GM19463 (cell line): ENCODE data around the gene BORCS8.
"Not testable (repeated sequence)": the region's sequence is repeated elsewhere in the genome, so short reads cannot be mapped to it uniquely, and the experiment has no call there.

Experiments used
- ATAC-seq: cut with Tn5 transposase; IDR thresholded peaks from one replicate; pipeline ENCODE4 v1.9.1; 2021; ENCODE audit warnings: mild to moderate bottlenecking, moderate library complexity; ENCODE audit not compliant: unreplicated experiment

The BORCS8 gene

DNA sequence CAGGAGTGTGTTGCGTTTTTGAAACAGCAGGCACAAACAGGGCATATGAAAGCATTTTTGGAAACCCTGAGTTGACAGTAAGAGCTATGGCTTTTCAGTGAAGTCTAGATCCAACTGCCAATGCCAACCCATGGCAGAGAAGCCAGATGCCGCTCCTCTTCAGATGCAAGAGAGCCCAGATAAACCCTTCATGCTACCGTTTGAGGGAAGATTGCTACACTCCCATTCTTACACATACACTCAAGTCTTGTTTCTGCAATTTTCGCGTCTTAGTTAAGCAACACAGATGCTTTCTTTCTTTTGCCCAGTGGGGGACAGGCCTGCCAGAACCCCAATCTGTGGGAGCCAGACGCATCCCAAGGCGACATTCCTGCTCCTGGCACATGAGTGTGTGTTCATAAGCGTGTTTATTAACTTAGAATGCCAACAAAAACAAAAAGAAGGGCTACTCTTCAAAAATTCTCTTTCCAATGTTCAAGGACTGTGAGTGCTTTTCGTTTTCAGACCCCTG, 10.4 kb downstream of the BORCS8 start:
- no peak for ATAC-seq

GRCh38 chr19:19179548-19180441, 12.2 kb downstream of the BORCS8 start:
- ATAC-seq = no peak

DNA sequence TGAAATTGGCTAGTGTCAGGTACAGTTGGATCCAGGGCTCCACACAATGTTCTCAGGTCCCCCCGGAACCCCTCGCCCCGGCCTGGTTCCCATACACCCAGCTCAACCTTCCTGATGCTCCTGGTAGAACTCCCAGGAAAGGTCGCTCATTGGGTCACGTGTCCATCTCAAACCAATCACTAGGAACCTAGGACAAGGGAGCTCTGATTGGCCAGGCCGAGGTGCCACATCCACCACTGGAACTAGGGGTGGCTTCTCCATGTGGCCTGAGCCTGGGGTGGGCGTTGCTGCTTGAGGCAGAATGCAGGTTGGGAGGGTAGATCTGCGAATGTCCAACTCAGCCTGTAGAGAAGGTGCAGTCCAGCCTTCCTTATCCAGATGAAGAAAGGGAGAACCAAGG, 15.0 kb downstream of the BORCS8 start:
- ATAC-seq = no peak

- ATAC-seq = not testable (repeated sequence)
These were observed 18.7 kb downstream of the BORCS8 start for GRCh38 chr19:19173243-19173642.

- no peak for ATAC-seq
These were observed 20.0 kb downstream of the BORCS8 start for GRCh38 chr19:19171821-19172532.

GRCh38 chr19:19170873-19171672, 20.9 kb downstream of the BORCS8 start:
- no peak for ATAC-seq

GRCh38 chr19:19170053-19170872, 21.7 kb downstream of the BORCS8 start, which contains the start of gene MEF2B:
TSS of gene MEF2B (minus strand) at chr19:19170263. CDS start at chr19:19150735, 19,528 bp downstream.
- ATAC-seq = peak; percentile 86

- ATAC-seq = no peak
These were observed 22.5 kb downstream of the BORCS8 start for GRCh38 chr19:19169236-19170052.

- ATAC-seq = no peak
These were observed 24.3 kb downstream of the BORCS8 start for GRCh38 chr19:19167612-19168011.

GRCh38 chr19:19165396-19165795, 26.6 kb downstream of the BORCS8 start:
- no peak for ATAC-seq

- no peak for ATAC-seq
These were observed 29.5 kb downstream of the BORCS8 start for GRCh38 chr19:19162495-19162894.

GRCh38 chr19:19160461-19161035, 31.4 kb downstream of the BORCS8 start:
- no peak for ATAC-seq

DNA sequence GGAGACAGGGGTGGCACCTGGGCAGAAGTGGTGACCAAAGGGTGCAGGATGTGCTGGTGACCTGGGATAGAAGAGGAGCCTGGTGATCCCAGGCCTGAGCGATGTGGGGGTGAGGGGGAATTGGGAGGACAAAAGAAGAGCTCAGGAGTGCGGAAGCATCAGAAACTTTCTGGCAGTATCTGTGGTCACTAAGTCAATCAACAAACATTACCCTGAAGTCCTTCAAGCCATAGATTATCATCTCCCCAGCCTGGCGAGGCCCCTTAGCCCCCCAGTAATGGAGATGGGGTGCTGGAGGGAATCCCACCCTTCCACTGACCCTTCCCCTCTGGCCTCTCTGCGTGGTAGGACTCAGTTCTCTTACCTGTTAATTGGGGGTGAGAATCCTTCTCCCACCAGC, 32.4 kb downstream of the BORCS8 start:
- no peak for ATAC-seq

DNA sequence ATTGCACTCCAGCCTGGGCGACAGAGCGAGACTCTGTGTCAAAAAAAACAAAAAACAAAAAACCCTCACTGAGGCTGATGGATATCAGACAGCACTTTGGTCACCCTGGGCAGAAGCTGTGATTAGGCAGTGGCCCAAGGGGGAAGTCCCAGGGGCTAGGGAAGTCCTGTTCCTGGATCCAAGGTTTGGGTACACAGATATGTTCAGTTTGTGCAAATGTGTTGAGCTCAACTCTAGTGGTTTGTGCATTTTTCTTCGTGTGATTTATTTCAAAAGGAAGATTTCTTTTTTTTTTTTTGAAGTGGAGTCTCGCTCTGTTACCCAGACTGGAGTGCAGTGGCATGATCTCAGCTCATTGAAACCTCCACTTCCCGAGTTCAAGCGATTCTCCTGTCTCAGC, 34.1 kb downstream of the BORCS8 start:
- no peak for ATAC-seq

- ATAC-seq = peak; percentile 78
These were observed 36.3 kb downstream of the BORCS8 start for GRCh38 chr19:19155495-19156219.

- no peak for ATAC-seq
These were observed 37.0 kb downstream of the BORCS8 start for GRCh38 chr19:19154768-19155494.

DNA sequence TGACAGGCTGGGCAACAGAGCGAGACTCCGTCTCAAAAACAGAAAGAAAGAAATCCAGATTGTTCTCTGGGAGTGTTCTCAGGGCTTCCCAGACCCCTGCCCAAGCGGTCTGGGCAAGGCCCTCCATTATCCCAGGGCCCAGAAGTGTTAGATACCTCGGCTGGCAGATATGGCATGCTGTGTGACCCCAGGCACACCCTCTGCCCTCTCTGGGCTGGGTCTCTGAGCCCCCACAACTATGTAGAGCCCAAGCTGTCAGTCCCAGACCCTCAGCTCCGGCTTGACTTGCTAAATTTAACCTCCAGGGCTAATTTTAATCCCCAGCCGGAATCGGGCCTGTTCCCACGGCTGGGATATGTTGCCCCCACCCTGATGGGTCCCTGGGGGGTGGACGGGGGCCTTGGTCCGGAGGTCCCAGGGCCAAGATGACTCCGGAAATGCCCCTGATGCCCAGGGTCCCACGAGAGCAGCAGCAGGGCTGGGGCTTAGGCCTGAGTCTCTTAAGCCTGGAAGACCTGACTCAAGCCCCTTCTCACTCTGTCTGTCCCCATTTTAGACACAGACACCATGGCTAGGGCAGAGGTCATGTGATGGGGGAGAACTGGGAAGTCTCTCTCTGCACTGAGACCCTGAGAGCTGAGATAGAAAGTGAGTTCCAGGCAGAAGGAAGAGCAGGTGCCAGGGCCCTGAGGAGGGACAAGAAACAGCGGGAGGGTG, 39.1 kb downstream of the BORCS8 start:
- no peak for ATAC-seq
